KMS-11 (cell line): ENCODE measurements around the gene TMEM235.

Source experiments
- H2AFZ ChIP-seq: fragments of 200-600 bp; sonication (generic); 2 replicates; pipeline ENCODE4 v1.6.1; 2016; ENCODE audit warnings: antibody characterized with exemption, mixed run types, low read depth
- H3K27ac ChIP-seq: fragments of 200-600 bp; sonication (generic); 2 replicates; pipeline ENCODE4 v1.6.1; 2016; ENCODE audit warnings: mild to moderate bottlenecking, mixed run types
- H3K27me3 ChIP-seq: fragments of 200-600 bp; sonication (generic); 2 replicates; pipeline ENCODE4 v1.6.1; 2017; ENCODE audit warnings: mild to moderate bottlenecking, low read depth, mixed run types, moderate library complexity; ENCODE audit not compliant: insufficient read depth
- H3K36me3 ChIP-seq: fragments of 200-600 bp; sonication (generic); 2 replicates; pipeline ENCODE4 v1.6.1; 2017; ENCODE audit warnings: mild to moderate bottlenecking, mixed run types; ENCODE audit not compliant: insufficient read depth
- H3K4me1 ChIP-seq: fragments of 200-600 bp; sonication (generic); 2 replicates; pipeline ENCODE4 v1.6.1; 2016; ENCODE audit warnings: mild to moderate bottlenecking, low read depth, mixed run types; ENCODE audit not compliant: poor library complexity, severe bottlenecking
- H3K4me2 ChIP-seq: fragments of 200-600 bp; sonication (generic); 2 replicates; pipeline ENCODE4 v1.7.0; 2016; ENCODE audit warnings: mild to moderate bottlenecking, mixed run types
- H3K4me3 ChIP-seq: fragments of 200-600 bp; sonication (generic); IDR thresholded peaks from 2 replicates; pipeline ENCODE4 v1.6.1; 2017; ENCODE audit warnings: low read depth, low read length, mixed read lengths; ENCODE audit not compliant: insufficient read depth
- H3K79me2 ChIP-seq: fragments of 200-600 bp; sonication (generic); 2 replicates; pipeline ENCODE4 v1.6.1; 2016; ENCODE audit warnings: low read depth, mixed run types; ENCODE audit not compliant: insufficient read depth
- H3K9ac ChIP-seq: fragments of 200-600 bp; sonication (generic); 2 replicates; pipeline ENCODE4 v1.6.1; 2016; ENCODE audit warnings: mild to moderate bottlenecking, mixed run types
- H4K20me1 ChIP-seq: fragments of 200-600 bp; sonication (generic); 2 replicates; pipeline ENCODE4 v1.6.1; 2016; ENCODE audit warnings: mild to moderate bottlenecking, mixed run types; ENCODE audit not compliant: insufficient read depth
- CTCF ChIP-seq: fragments of 200-600 bp; sonication (generic); conservative IDR thresholded peaks from 2 replicates; pipeline ENCODE4 v1.6.1; 2017; ENCODE audit warnings: low read depth, mild to moderate bottlenecking, antibody characterized with exemption, low read length, moderate library complexity, mixed read lengths

Gene TMEM235

GRCh38 chr17:78184868-78185267, 46.6 kb upstream of the TMEM235 start:
- TF ChIP-seq CTCF, result no peak
- Histone ChIP-seq H3K9ac (no peak overlapping the region), H3K79me2 (peaks cover 86% of the 10 kb centered on the region), H2AFZ (no peak overlapping the region), H3K4me3 (no peak overlapping the region), H3K36me3 (no peaks in the 10 kb centered on the region), H3K4me1 (peaks cover 83% of the 10 kb centered on the region), H3K27ac (no peak overlapping the region), H4K20me1 (no peaks in the 10 kb centered on the region), H3K4me2 (peak overlapping the region; percentile 91), H3K27me3 (no peaks in the 10 kb centered on the region)

GRCh38 chr17:78185981-78186691, 45.3 kb upstream of the TMEM235 start:
- peak overlapping the region; percentile 91 for H3K4me2 ChIP-seq
- H3K79me2 ChIP-seq, result peaks cover 92% of the 10 kb centered on the region
- peaks cover 71% of the 10 kb centered on the region for H3K4me1 ChIP-seq
- no peak for TF ChIP-seq CTCF
- no peak overlapping the region for H2AFZ ChIP-seq
- no peaks in the 10 kb centered on the region for H3K27me3 ChIP-seq
- no peak overlapping the region for H3K4me3 ChIP-seq
- H3K36me3 ChIP-seq, result peaks cover 1% of the 10 kb centered on the region; the same call in 1 of the 2 replicates
- no peaks in the 10 kb centered on the region for H4K20me1 ChIP-seq
- peak overlapping the region; percentile 67; the same call in 1 of the 2 replicates for H3K9ac ChIP-seq
- peak overlapping the region; percentile 12; the same call in 1 of the 2 replicates for H3K27ac ChIP-seq

- H3K4me2 ChIP-seq, result peak within 1 kb of the TSS; percentile 91
- H2AFZ ChIP-seq, result peak within 1 kb of the TSS; percentile 55; the same call in 1 of the 2 replicates
- peak; percentile 87 for TF ChIP-seq CTCF
- peaks cover 63% of the 10 kb centered on the region for H3K4me1 ChIP-seq
- peaks cover 8% of the 10 kb centered on the region; the same call in 1 of the 2 replicates for H3K36me3 ChIP-seq
- no peaks in the 10 kb centered on the region for H3K27me3 ChIP-seq
- H3K79me2 ChIP-seq, result peaks cover 92% of the 10 kb centered on the region
- no peaks in the 10 kb centered on the region for H4K20me1 ChIP-seq
- H3K4me3 ChIP-seq, result no peak within 1 kb of the TSS
- H3K9ac ChIP-seq, result peak within 1 kb of the TSS; percentile 67; the same call in 1 of the 2 replicates
- H3K27ac ChIP-seq, result peak within 1 kb of the TSS; percentile 38; the same call in 1 of the 2 replicates
Observed at GRCh38 chr17:78186692-78187595, 44.5 kb upstream of the TMEM235 start, which contains the start of the genes AFMID and TK1. Gene AFMID, plus strand, starts transcription at chr17:78187362. Its CDS starts 9 bp downstream, at chr17:78187371. Gene TK1, minus strand, starts transcription at chr17:78187052. Its CDS starts 58 bp downstream, at chr17:78186994.

GRCh38 chr17:78196716-78197115, 34.7 kb upstream of the TMEM235 start:
- H3K36me3 ChIP-seq, result peaks cover 12% of the 10 kb centered on the region; the same call in 1 of the 2 replicates
- H3K27ac ChIP-seq, result no peak overlapping the region
- no peaks in the 10 kb centered on the region for H3K27me3 ChIP-seq
- peaks cover 23% of the 10 kb centered on the region; the same call in 1 of the 2 replicates for H3K79me2 ChIP-seq
- H3K4me3 ChIP-seq, result no peak overlapping the region
- no peak overlapping the region for H3K4me2 ChIP-seq
- no peak overlapping the region for H3K9ac ChIP-seq
- TF ChIP-seq CTCF, result no peak
- H2AFZ ChIP-seq, result no peak overlapping the region
- no peaks in the 10 kb centered on the region for H3K4me1 ChIP-seq
- no peaks in the 10 kb centered on the region for H4K20me1 ChIP-seq
